Transverse colon (tissue), 3 donors: ENCODE measurements around the gene TLE6.

Source experiments
- CTCF ChIP-seq, 5 experiments: fragments of 200-600 bp in 3 of 5; fragments of 450-650 bp in 2 of 5; sonication (generic) in 3 of 5; IDR thresholded peaks; 1 replicate in 2 of 5; 2 replicates in 3 of 5; pipeline ENCODE4 v1.5.1; 2016 to 2017; ENCODE audit warnings: antibody characterized with exemption in 5 of 5, inconsistent platforms in 3 of 5, mild to moderate bottlenecking in 2 of 5, moderate library complexity in 1 of 5
- POLR2A ChIP-seq: fragments of 450-650 bp; IDR thresholded peaks from one replicate; pipeline ENCODE4 v1.6.1; 2016; ENCODE audit warnings: antibody characterized with exemption, mild to moderate bottlenecking, moderate library complexity

GRCh38 chr19:2993579-2993978, 16.2 kb downstream of the TLE6 start:
- TF ChIP-seq CTCF (IDR thresholded peaks at IDR 0.05) (no peak), POLR2A (no peak)
